SK-N-SH (cell line): ENCODE data around the gene NEMP1. TPM values are rescaled to one million over a fixed set of nuclear protein-coding genes. Genes with fewer than 3 reads are reported as not detected.
A peak's percentile ranks its signal among the peaks of the same experiment; 100 is the strongest.

Experiments
- CTCF ChIA-PET: fragments of 300-600, 350-600 bp; formaldehyde crosslinking; extraction: SDS; loops from one replicate; lab custom pipeline; 2021; lab: Yijun Ruan, JAX
- POLR2A ChIA-PET: fragments of 350-600 bp; sonication (Branson Sonifier 250); formaldehyde crosslinking; extraction: SDS; loops from one replicate; lab custom pipeline; 2020; ENCODE audit warnings: antibody characterized with exemption, inconsistent platforms; lab: Yijun Ruan, JAX
- DNase-seq: peaks from one replicate; pipeline ENCODE4 v3.0.0; 2012
- H2AFZ ChIP-seq: fragments of 200-600 bp; sonication (generic); 2 replicates; pipeline ENCODE4 v1.8.1; 2016; ENCODE audit warnings: antibody characterized with exemption, mild to moderate bottlenecking, low read depth
- H3F3A ChIP-seq: fragments of 200-600 bp; sonication (generic); replicated peaks from 2 replicates; pipeline ENCODE3; 2016; ENCODE audit warnings: antibody characterized with exemption, mild to moderate bottlenecking; ENCODE audit not compliant: insufficient read depth
- H3K27ac ChIP-seq, 2 experiments: fragments of 200-500 bp in 1 of 2; fragments of 200-600 bp in 1 of 2; sonication (Bioruptor generic) in 1 of 2; sonication (generic), shearing (Covaris generic) in 1 of 2; 2 replicates each; pipeline versions ENCODE4 v1.5.1 to v1.6.1; 2014 to 2016; ENCODE audit warnings: low read depth in 2 of 2, inconsistent platforms in 1 of 2, low read length in 1 of 2, mild to moderate bottlenecking in 1 of 2, mixed read lengths in 1 of 2
- H3K27me3 ChIP-seq: fragments of 200-600 bp; sonication (generic), shearing (Covaris generic); 2 replicates; pipeline ENCODE4 v1.6.1; 2016; ENCODE audit warnings: mixed run types; ENCODE audit not compliant: insufficient read depth
- H3K36me3 ChIP-seq, 2 experiments: fragments of 200-500 bp in 1 of 2; fragments of 200-600 bp in 1 of 2; sonication (Bioruptor generic) in 1 of 2; sonication (generic) in 1 of 2; replicated peaks in 1 of 2; 2 replicates each; pipeline versions ENCODE3 to v1.5.1; 2014 to 2016; ENCODE audit warnings: low read length in 1 of 2, mild to moderate bottlenecking in 1 of 2; ENCODE audit not compliant: insufficient read depth in 2 of 2, control insufficient read depth in 1 of 2
- H3K4me1 ChIP-seq, 2 experiments: fragments of 200-500 bp in 1 of 2; fragments of 200-600 bp in 1 of 2; sonication (Bioruptor generic) in 1 of 2; sonication (generic), shearing (Covaris generic) in 1 of 2; 2 replicates each; pipeline versions ENCODE4 v1.5.1 to v1.6.1; 2014 to 2016; ENCODE audit warnings: low read depth in 1 of 2, low read length in 1 of 2, mixed run types in 1 of 2; ENCODE audit not compliant: insufficient read depth in 2 of 2, control insufficient read depth in 1 of 2
- H3K4me2 ChIP-seq: fragments of 200-600 bp; sonication (generic), shearing (Covaris generic); 2 replicates; pipeline ENCODE4 v1.6.1; 2017; ENCODE audit warnings: mixed run types
- H3K4me3 ChIP-seq, 2 experiments: fragments of 200-500 bp in 1 of 2; fragments of 200-600 bp in 1 of 2; sonication (Bioruptor generic) in 1 of 2; sonication (generic), shearing (Covaris generic) in 1 of 2; 2 replicates each; pipeline versions ENCODE4 v1.5.1 to v1.8.1; 2014 to 2016; ENCODE audit warnings: low read depth in 2 of 2, inconsistent platforms in 1 of 2, low read length in 1 of 2, mild to moderate bottlenecking in 1 of 2, mixed read lengths in 1 of 2, moderate library complexity in 1 of 2
- H3K79me2 ChIP-seq: fragments of 200-600 bp; sonication (generic); 2 replicates; pipeline ENCODE4 v1.8.1; 2017; ENCODE audit warnings: mild to moderate bottlenecking; ENCODE audit not compliant: insufficient read depth
- H3K9ac ChIP-seq: fragments of 200-600 bp; sonication (generic); 2 replicates; pipeline ENCODE4 v1.6.1; 2017; ENCODE audit warnings: mixed run types
- H3K9me2 ChIP-seq: fragments of 200-600 bp; sonication (generic); 2 replicates; pipeline ENCODE4 v1.6.1; 2017; ENCODE audit warnings: mixed run types
- H3K9me3 ChIP-seq: fragments of 200-600 bp; sonication (generic); 2 replicates; pipeline ENCODE4 v1.6.1; 2017; ENCODE audit warnings: mixed run types, mild to moderate bottlenecking, moderate library complexity
- H4K20me1 ChIP-seq: fragments of 200-600 bp; sonication (generic); 2 replicates; pipeline ENCODE4 v1.6.1; 2017; ENCODE audit warnings: mild to moderate bottlenecking, mixed run types; ENCODE audit not compliant: insufficient read depth
- CHD2 ChIP-seq: fragments of 150-350 bp; IDR thresholded peaks from 2 replicates; pipeline ENCODE4 v1.6.1; 2018; ENCODE audit warnings: low read length; ENCODE audit not compliant: partially characterized antibody
- ELF1 ChIP-seq: IDR thresholded peaks from 2 replicates; pipeline ENCODE4 v1.4.0; 2012
- GABPA ChIP-seq: IDR thresholded peaks from 2 replicates; pipeline ENCODE4 v1.4.0; 2012; ENCODE audit warnings: low read depth, mild to moderate bottlenecking
- GATA2 ChIP-seq: sonication (generic); formaldehyde crosslinking; IDR thresholded peaks from 2 replicates; pipeline ENCODE4 v1.5.0; 2020; ENCODE audit warnings: mild to moderate bottlenecking, missing genetic modification reagents
- NRF1 ChIP-seq: IDR thresholded peaks from 2 replicates; pipeline ENCODE4 v1.6.1; 2012; ENCODE audit warnings: low read depth, mild to moderate bottlenecking, low read length
- PBX3 ChIP-seq: IDR thresholded peaks from 2 replicates; pipeline ENCODE4; 2012
- REST ChIP-seq: IDR thresholded peaks from 2 replicates; pipeline ENCODE4 v1.6.1; 2012; ENCODE audit warnings: mild to moderate bottlenecking, low read depth, low read length, moderate library complexity
- TEAD4 ChIP-seq: IDR thresholded peaks from 2 replicates; pipeline ENCODE4 v1.4.0; 2012; ENCODE audit warnings: mild to moderate bottlenecking, borderline replicate concordance; ENCODE audit not compliant: insufficient read depth
- ZBTB33 ChIP-seq: IDR thresholded peaks from 2 replicates; pipeline ENCODE4 v1.4.0; 2012; ENCODE audit warnings: low read depth, borderline replicate concordance
- WGBS: methylation state at CpG from one replicate; pipeline ENCODE4 v1.1.6; 2017; ENCODE audit warnings: low lambda C conversion rate; 5-methylcytosine and 5-hydroxymethylcytosine counted together
- polyA plus RNA-seq, 3 experiments: library from polyadenylated mRNA; depleted of rRNA; stranded (reverse); fragments of >200 nt; gene quantifications; 2 replicates each; pipeline ENCODE4 v1.2.3, GENCODE V29; 2012

Gene NEMP1
- polyA plus RNA-seq, 1 of the 3 experiments (the other 2 are of a cell fraction), result 6.2 TPM

- H3K27ac ChIP-seq, result peak overlapping the region in 1 of 2 experiments; percentile 13; a peak in 1 of 4 replicates
- WGBS, result 76% methylated on average over 2 of the region's 2 CpGs
These were observed 5.9 kb downstream of the NEMP1 start for GRCh38 chr12:57072661-57073060.

More at GRCh38 chr12:57072661-57073060, 5.9 kb downstream of the NEMP1 start:
- Histone ChIP-seq H3K4me3 (no peak overlapping the region), H3K36me3 (peaks cover 7 to 14% of the 10 kb centered on the region in 2 experiments), H3F3A (peaks cover 13% of the 10 kb centered on the region), H3K9me2 (no peaks in the 10 kb centered on the region), H3K27me3 (no peaks in the 10 kb centered on the region), H2AFZ (no peak overlapping the region; the same call in 1 of the 2 replicates), H4K20me1 (no peaks in the 10 kb centered on the region), H3K9me3 (no peaks in the 10 kb centered on the region), H3K9ac (no peak overlapping the region), H3K4me2 (no peak overlapping the region), H3K79me2 (peaks cover 45% of the 10 kb centered on the region), H3K4me1 (no peaks in the 10 kb centered on the region; a peak in 1 of 4 replicates)
- ChIA-PET CTCF (interaction anchor here (0.6 to 14.9 kb wide), 7 partner anchors 10 to 377 kb away, joined by 3 to 339 read pairs (median 8); partner anchors contain the start of genes NAB2, STAT6 and ZBTB39), POLR2A (interaction anchor here (1.2 kb wide), 1 partner anchor 39 kb away, joined by 4 read pairs; the partner anchor contains the start of gene STAT6)
- no peak for DNase-seq
- TF ChIP-seq ELF1 (no peak), NRF1 (no peak), CHD2 (no peak), TEAD4 (no peak), ZBTB33 (no peak), PBX3 (no peak), GABPA (no peak), GATA2 (no peak), REST (no peak)
